ENCODE results near the gene KCNAB2. TPM values are rescaled to one million over a fixed set of nuclear protein-coding genes. Genes with fewer than 3 reads are reported as not detected.

Gene KCNAB2
- total and polyA plus RNA-seq, 2 donors (not counting 1 experiment from before 2014, with no cell fraction given): 90.7 to 143 TPM

DNA sequence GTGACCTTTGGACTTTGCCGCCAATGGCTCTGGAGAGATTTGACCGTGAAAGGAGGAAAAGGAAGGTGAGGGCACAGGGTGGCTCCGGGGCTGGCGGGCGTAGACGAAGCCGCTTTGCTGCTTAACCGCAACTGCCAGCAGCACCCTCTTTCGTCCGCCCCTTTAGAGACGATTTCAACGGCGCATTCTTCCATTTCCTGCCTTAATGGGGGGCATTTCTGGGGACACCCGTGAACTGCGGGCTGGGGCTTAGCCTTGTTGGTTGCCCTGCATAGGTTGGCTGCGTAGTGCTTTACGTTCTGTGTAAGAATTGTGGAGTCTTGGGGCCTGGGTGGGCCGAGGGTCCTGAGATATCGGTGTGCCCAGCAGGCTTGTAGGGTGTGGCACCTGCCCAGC lies 46.8 kb upstream of the KCNAB2 start:
- no peak for TF ChIP-seq EZH2 (IDR thresholded peaks at IDR 0.05; ENCODE audit: borderline replicate concordance, insufficient read depth, low read depth, low read length, poor library complexity, severe bottlenecking)
- TF ChIP-seq, protein P1, sequence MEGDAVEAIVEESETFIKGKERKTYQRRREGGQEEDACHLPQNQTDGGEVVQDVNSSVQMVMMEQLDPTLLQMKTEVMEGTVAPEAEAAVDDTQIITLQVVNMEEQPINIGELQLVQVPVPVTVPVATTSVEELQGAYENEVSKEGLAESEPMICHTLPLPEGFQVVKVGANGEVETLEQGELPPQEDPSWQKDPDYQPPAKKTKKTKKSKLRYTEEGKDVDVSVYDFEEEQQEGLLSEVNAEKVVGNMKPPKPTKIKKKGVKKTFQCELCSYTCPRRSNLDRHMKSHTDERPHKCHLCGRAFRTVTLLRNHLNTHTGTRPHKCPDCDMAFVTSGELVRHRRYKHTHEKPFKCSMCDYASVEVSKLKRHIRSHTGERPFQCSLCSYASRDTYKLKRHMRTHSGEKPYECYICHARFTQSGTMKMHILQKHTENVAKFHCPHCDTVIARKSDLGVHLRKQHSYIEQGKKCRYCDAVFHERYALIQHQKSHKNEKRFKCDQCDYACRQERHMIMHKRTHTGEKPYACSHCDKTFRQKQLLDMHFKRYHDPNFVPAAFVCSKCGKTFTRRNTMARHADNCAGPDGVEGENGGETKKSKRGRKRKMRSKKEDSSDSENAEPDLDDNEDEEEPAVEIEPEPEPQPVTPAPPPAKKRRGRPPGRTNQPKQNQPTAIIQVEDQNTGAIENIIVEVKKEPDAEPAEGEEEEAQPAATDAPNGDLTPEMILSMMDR (IDR thresholded peaks at IDR 0.05): no peak
- H3K79me2 ChIP-seq (ENCODE audit: control insufficient read depth, insufficient read depth, low read length): peaks cover 79% of the 10 kb centered on the region
- no peak overlapping the region for H3K27ac ChIP-seq (ENCODE audit: low read length in 2 of 2)
- peaks cover 11% of the 10 kb centered on the region for H3K4me1 Mint-ChIP-seq
- no peak overlapping the region for H3K4me2 ChIP-seq (replicated peaks; ENCODE audit: low read depth, low read length, poor library complexity, severe bottlenecking)
- 98% methylated on average over 19 of the region's 19 CpGs for WGBS (ENCODE audit: insufficient coverage)
- no peak overlapping the region for H2AFZ ChIP-seq (ENCODE audit: insufficient read depth, low read depth, low read length, poor library complexity, severe bottlenecking)
- H3K27me3 Mint-ChIP-seq: no peaks in the 10 kb centered on the region
- H3K4me3 ChIP-seq (ENCODE audit: control extremely low read depth in 1 of 5, extremely low read depth in 1 of 5, insufficient read depth in 1 of 5, low read depth in 2 of 5, low read length in 4 of 5): no peak overlapping the region
- no peaks in the 10 kb centered on the region for H3K36me3 ChIP-seq (replicated peaks in 1 of 2; ENCODE audit: control extremely low read depth in 1 of 2, control insufficient read depth in 1 of 2, extremely low read depth in 1 of 2, insufficient read depth in 2 of 2, low read length in 1 of 2)
- no peak overlapping the region for H3K4me3 Mint-ChIP-seq
- peaks cover 42% of the 10 kb centered on the region for H4K20me1 ChIP-seq (ENCODE audit: control insufficient read depth, insufficient read depth, low read length, poor library complexity, severe bottlenecking)
- POLR2A ChIA-PET: no interaction called here
- no peak overlapping the region for H3K27ac Mint-ChIP-seq
- no peak overlapping the region for H3K9ac ChIP-seq (ENCODE audit: low read length)
- no peaks in the 10 kb centered on the region for H3K9me3 Mint-ChIP-seq (ENCODE audit: insufficient read depth)
- peaks cover 13 to 14% of the 10 kb centered on the region in 2 donors for H3K4me1 ChIP-seq (ENCODE audit: control insufficient read depth in 2 of 2, insufficient read depth in 2 of 2, low read length in 2 of 2)
- ATAC-seq (ENCODE audit: low read depth) (no peak), DNase-seq (no peak)
- no peaks in the 10 kb centered on the region for H3K27me3 ChIP-seq (replicated peaks in 1 of 4; ENCODE audit: control extremely low read depth in 1 of 4, control insufficient read depth in 3 of 4, insufficient read depth in 4 of 4, low read length in 3 of 4)
- H3K9me3 ChIP-seq (ENCODE audit: control extremely low read depth in 1 of 3, control insufficient read depth in 2 of 3, insufficient read depth in 1 of 3, low read length in 2 of 3): peaks cover 0 to 5% (median 0%) of the 10 kb centered on the region in 3 donors
- CTCF ChIA-PET: no interaction called here
- intact Hi-C loops (cut with micrococcal nuclease): loop anchor here (10.0 kb wide), 2 partner anchors 786 to 1786 kb away; partner anchors contain the start of genes CAMTA1 and PER3

DNA sequence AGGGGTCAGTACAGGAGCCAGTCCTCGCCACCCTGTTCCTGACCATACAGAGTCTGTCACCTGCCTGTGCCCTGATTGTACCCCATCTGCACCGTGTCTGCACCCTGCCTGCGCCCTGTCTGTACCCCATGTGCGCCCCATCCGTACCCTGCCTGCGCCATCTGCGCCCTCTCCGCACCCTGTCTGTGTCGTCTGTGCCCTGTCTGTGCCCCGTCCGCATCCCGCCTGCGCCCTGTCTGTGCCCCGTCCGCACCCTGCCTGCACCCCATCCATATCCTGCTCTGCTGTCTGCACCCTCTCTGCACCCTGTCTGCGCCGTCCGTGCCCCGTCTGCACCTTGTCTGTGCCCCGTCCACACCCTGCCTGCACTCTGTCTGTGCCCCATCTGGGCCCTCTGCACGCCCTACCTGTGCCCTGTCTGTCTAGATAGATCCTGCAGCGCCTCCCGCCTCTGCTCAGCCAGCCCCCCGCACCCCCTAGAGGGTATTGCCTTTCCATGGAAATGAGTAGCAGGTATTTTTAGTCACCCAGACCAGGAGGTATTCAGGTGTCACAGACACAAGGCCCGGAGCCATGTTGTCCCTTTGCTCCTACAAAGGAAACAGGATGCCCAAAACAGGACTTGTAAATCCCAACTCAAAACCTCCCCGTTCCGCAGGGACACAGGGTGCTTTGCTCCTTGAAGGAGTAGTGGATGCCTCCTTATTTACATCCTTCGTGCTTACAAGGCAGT lies 45.8 kb upstream of the KCNAB2 start:
- TF ChIP-seq EZH2 (IDR thresholded peaks at IDR 0.05; ENCODE audit: borderline replicate concordance, insufficient read depth, low read depth, low read length, poor library complexity, severe bottlenecking): no peak
- TF ChIP-seq, protein P1 (IDR thresholded peaks at IDR 0.05): no peak
- no peak overlapping the region for H3K27ac Mint-ChIP-seq
- no peaks in the 10 kb centered on the region for H3K9me3 ChIP-seq (ENCODE audit: control extremely low read depth in 1 of 3, control insufficient read depth in 2 of 3, insufficient read depth in 1 of 3, low read length in 2 of 3)
- H4K20me1 ChIP-seq (ENCODE audit: control insufficient read depth, insufficient read depth, low read length, poor library complexity, severe bottlenecking): peaks cover 45% of the 10 kb centered on the region
- no peak overlapping the region for H2AFZ ChIP-seq (ENCODE audit: insufficient read depth, low read depth, low read length, poor library complexity, severe bottlenecking)
- no peak overlapping the region for H3K4me2 ChIP-seq (replicated peaks; ENCODE audit: low read depth, low read length, poor library complexity, severe bottlenecking)
- H3K27ac ChIP-seq (ENCODE audit: low read length in 2 of 2): no peak overlapping the region
- no peak overlapping the region for H3K4me3 Mint-ChIP-seq
- no peaks in the 10 kb centered on the region for H3K36me3 ChIP-seq (replicated peaks in 1 of 2; ENCODE audit: control extremely low read depth in 1 of 2, control insufficient read depth in 1 of 2, extremely low read depth in 1 of 2, insufficient read depth in 2 of 2, low read length in 1 of 2)
- ChIA-PET POLR2A (no interaction called here), CTCF (no interaction called here)
- H3K4me1 Mint-ChIP-seq: peaks cover 1% of the 10 kb centered on the region
- no peak overlapping the region for H3K4me3 ChIP-seq (ENCODE audit: control extremely low read depth in 1 of 5, extremely low read depth in 1 of 5, insufficient read depth in 1 of 5, low read depth in 2 of 5, low read length in 4 of 5)
- H3K9me3 Mint-ChIP-seq (ENCODE audit: insufficient read depth): no peaks in the 10 kb centered on the region
- H3K27me3 ChIP-seq (replicated peaks in 1 of 4; ENCODE audit: control extremely low read depth in 1 of 4, control insufficient read depth in 3 of 4, insufficient read depth in 4 of 4, low read length in 3 of 4): no peaks in the 10 kb centered on the region
- intact Hi-C loops (cut with micrococcal nuclease): loop anchor here (10.0 kb wide), 2 partner anchors 785 to 1785 kb away; partner anchors contain the start of genes CAMTA1 and PER3
- peaks cover 79% of the 10 kb centered on the region for H3K79me2 ChIP-seq (ENCODE audit: control insufficient read depth, insufficient read depth, low read length)
- no peaks in the 10 kb centered on the region for H3K27me3 Mint-ChIP-seq
- peaks cover 3 to 5% of the 10 kb centered on the region in 2 donors for H3K4me1 ChIP-seq (ENCODE audit: control insufficient read depth in 2 of 2, insufficient read depth in 2 of 2, low read length in 2 of 2)
- WGBS (ENCODE audit: insufficient coverage): 96% methylated on average over 26 of the region's 28 CpGs
- H3K9ac ChIP-seq (ENCODE audit: low read length): no peak overlapping the region
- ATAC-seq (ENCODE audit: low read depth): no peak
- DNase-seq: no peak
